Panc1 (cell line): ENCODE measurements around the gene CBX7. TPM values are rescaled to one million over a fixed set of nuclear protein-coding genes. Genes with fewer than 3 reads are reported as not detected.

Experiments
- ATAC-seq: fragments of 200-7000 bp; cut with Tn5 transposase; 2 replicates; pipeline ENCODE4 v1.9.1; 2020; ENCODE audit warnings: mild to moderate bottlenecking, moderate library complexity
- BruUV-seq: library from RNA; stranded (reverse); fragments of 400-500 nt; replicated peaks from 2 replicates; lab custom pipeline; 2021; lab: Mats Ljungman, UMichigan
- CTCF ChIA-PET: fragments of 300-600 bp; sonication (Branson Sonifier 250); formaldehyde crosslinking; loops from one replicate; lab custom pipeline; 2022; ENCODE audit warnings: antibody characterized with exemption; lab: Charles Lee
- POLR2A ChIA-PET: fragments of 300-600 bp; sonication (Branson Sonifier 250); formaldehyde crosslinking; loops from one replicate; lab custom pipeline; 2022; ENCODE audit warnings: antibody characterized with exemption; lab: Charles Lee
- DNase-seq: peaks from one replicate; pipeline ENCODE4 v3.0.0-alpha.2; 2010; ENCODE audit warnings: low read depth, low spot score
- H3K27ac ChIP-seq: 2 replicates; pipeline ENCODE4 v1.5.1; 2011; ENCODE audit warnings: mild to moderate bottlenecking, low read length, inconsistent platforms
- H3K27me3 ChIP-seq: fragments of 200-500 bp; sonication (Bioruptor generic); 2 replicates; pipeline ENCODE4 v1.6.0; 2014; ENCODE audit warnings: low read length, inconsistent platforms; ENCODE audit not compliant: control insufficient read depth, insufficient read depth
- H3K36me3 ChIP-seq: fragments of 200-500 bp; sonication (Bioruptor generic); 2 replicates; pipeline ENCODE4 v1.5.1; 2014; ENCODE audit warnings: inconsistent platforms, mild to moderate bottlenecking, low read length, moderate library complexity; ENCODE audit not compliant: control insufficient read depth, insufficient read depth
- H3K4me1 ChIP-seq: 2 replicates; pipeline ENCODE4 v1.5.1; 2011; ENCODE audit warnings: inconsistent platforms, mild to moderate bottlenecking, low read length, moderate library complexity; ENCODE audit not compliant: control insufficient read depth, insufficient read depth
- H3K4me3 ChIP-seq, 2 experiments: 2 replicates each; pipeline ENCODE4 v1.5.1; 2011 to 2012; ENCODE audit warnings: low read depth in 2 of 2, low read length in 2 of 2, mild to moderate bottlenecking in 2 of 2, inconsistent platforms in 1 of 2, moderate library complexity in 1 of 2
- H3K9me3 ChIP-seq: fragments of 200-500 bp; sonication (Bioruptor generic); 2 replicates; pipeline ENCODE4 v1.5.1; 2014; ENCODE audit warnings: low read depth, mild to moderate bottlenecking, inconsistent platforms, low read length, moderate library complexity; ENCODE audit not compliant: control insufficient read depth, insufficient read depth
- POLR2AphosphoS5 ChIP-seq: IDR thresholded peaks from 2 replicates; pipeline ENCODE4 v1.6.1; 2012; ENCODE audit warnings: mild to moderate bottlenecking, low read depth, low read length, moderate library complexity
- SIN3A ChIP-seq: IDR thresholded peaks from 2 replicates; pipeline ENCODE4 v1.6.1; 2012; ENCODE audit warnings: low read depth, mild to moderate bottlenecking, low read length, moderate library complexity, borderline replicate concordance; ENCODE audit not compliant: insufficient read depth
- TCF7L2 ChIP-seq: IDR thresholded peaks from 2 replicates; pipeline ENCODE4 v1.6.1; 2011; ENCODE audit warnings: mild to moderate bottlenecking, low read depth, low read length, inconsistent platforms
- in situ Hi-C: cut with HindIII; loops from 2 replicates; pipeline ENCODE4 v1.10.0; 2016; ENCODE audit warnings: low sequenced_read_pairs, low pct_unique_long_range_greater_than_20kb
- intact Hi-C: fragments of 100-400 bp; cut with micrococcal nuclease; formaldehyde crosslinking; loops from one replicate; pipeline ENCODE4 v1.10.0; 2022; ENCODE audit not compliant: unreplicated experiment
- total RNA-seq: library from RNA; stranded (reverse); gene quantifications from one replicate; pipeline ENCODE4 v1.2.1, GENCODE V29; 2021; ENCODE audit not compliant: unreplicated experiment
- TF ChIP-seq, protein P1 (sequence below): fragments of 450-650 bp; IDR thresholded peaks from 2 replicates; pipeline ENCODE4 v1.5.1; 2017; ENCODE audit warnings: mild to moderate bottlenecking
- TF ChIP-seq, protein P2 (sequence below), 2 experiments: IDR thresholded peaks; 2 replicates each; pipeline ENCODE4 v1.6.1; 2011 to 2012; ENCODE audit warnings: low read depth in 2 of 2, control low read depth in 1 of 2, low read length in 1 of 2, mild to moderate bottlenecking in 1 of 2, moderate library complexity in 1 of 2; ENCODE audit not compliant: insufficient read depth in 1 of 2

The CBX7 gene
- total RNA-seq, 1 experiment from 2014 or later = 14.5 TPM

DNA sequence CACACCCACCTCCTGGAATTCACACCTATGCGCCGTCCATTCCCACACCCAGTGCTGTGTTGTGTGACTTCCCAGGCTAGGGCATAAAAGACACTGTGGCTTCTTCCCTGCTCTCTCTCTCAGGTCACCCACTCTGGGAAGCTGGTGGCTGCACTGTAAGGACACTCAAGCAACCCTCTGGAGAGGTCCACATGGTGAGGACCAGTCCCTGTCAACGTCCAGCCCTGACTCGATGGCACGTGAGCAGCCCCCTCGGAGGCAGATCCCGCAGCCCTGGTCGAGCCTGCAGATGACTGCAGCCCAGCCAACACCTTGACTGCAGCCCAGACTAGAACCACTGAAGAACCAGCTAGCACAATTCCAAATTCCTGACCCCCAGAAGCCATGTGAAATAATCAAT, 16.2 kb downstream of the CBX7 start:
- in situ Hi-C loops (no loop called here), intact Hi-C loops (no loop called here)
- POLR2A ChIA-PET = no interaction called here
- H3K27me3 ChIP-seq = no peaks in the 10 kb centered on the region
- CTCF ChIA-PET = interaction anchor here (0.6 kb wide), 1 partner anchor 66 kb away, joined by 7 read pairs; no protein-coding TSS in a partner anchor
- DNase-seq (no peak), ATAC-seq (no peak)
- H3K27ac ChIP-seq = no peak overlapping the region
- no peaks in the 10 kb centered on the region for H3K36me3 ChIP-seq
- no peaks in the 10 kb centered on the region for H3K9me3 ChIP-seq
- TF ChIP-seq TCF7L2 = no peak
- TF ChIP-seq, protein P1, sequence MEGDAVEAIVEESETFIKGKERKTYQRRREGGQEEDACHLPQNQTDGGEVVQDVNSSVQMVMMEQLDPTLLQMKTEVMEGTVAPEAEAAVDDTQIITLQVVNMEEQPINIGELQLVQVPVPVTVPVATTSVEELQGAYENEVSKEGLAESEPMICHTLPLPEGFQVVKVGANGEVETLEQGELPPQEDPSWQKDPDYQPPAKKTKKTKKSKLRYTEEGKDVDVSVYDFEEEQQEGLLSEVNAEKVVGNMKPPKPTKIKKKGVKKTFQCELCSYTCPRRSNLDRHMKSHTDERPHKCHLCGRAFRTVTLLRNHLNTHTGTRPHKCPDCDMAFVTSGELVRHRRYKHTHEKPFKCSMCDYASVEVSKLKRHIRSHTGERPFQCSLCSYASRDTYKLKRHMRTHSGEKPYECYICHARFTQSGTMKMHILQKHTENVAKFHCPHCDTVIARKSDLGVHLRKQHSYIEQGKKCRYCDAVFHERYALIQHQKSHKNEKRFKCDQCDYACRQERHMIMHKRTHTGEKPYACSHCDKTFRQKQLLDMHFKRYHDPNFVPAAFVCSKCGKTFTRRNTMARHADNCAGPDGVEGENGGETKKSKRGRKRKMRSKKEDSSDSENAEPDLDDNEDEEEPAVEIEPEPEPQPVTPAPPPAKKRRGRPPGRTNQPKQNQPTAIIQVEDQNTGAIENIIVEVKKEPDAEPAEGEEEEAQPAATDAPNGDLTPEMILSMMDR = no peak
- TF ChIP-seq, protein P2, sequence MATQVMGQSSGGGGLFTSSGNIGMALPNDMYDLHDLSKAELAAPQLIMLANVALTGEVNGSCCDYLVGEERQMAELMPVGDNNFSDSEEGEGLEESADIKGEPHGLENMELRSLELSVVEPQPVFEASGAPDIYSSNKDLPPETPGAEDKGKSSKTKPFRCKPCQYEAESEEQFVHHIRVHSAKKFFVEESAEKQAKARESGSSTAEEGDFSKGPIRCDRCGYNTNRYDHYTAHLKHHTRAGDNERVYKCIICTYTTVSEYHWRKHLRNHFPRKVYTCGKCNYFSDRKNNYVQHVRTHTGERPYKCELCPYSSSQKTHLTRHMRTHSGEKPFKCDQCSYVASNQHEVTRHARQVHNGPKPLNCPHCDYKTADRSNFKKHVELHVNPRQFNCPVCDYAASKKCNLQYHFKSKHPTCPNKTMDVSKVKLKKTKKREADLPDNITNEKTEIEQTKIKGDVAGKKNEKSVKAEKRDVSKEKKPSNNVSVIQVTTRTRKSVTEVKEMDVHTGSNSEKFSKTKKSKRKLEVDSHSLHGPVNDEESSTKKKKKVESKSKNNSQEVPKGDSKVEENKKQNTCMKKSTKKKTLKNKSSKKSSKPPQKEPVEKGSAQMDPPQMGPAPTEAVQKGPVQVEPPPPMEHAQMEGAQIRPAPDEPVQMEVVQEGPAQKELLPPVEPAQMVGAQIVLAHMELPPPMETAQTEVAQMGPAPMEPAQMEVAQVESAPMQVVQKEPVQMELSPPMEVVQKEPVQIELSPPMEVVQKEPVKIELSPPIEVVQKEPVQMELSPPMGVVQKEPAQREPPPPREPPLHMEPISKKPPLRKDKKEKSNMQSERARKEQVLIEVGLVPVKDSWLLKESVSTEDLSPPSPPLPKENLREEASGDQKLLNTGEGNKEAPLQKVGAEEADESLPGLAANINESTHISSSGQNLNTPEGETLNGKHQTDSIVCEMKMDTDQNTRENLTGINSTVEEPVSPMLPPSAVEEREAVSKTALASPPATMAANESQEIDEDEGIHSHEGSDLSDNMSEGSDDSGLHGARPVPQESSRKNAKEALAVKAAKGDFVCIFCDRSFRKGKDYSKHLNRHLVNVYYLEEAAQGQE (IDR thresholded peaks at IDR 0.05; ENCODE audit: insufficient read depth in 1 of 2, low read depth in 2 of 2, low read length in 1 of 2) = no peak
- no peak for TF ChIP-seq POLR2AphosphoS5
- no peak for TF ChIP-seq SIN3A
- H3K4me1 ChIP-seq = peaks cover 5% of the 10 kb centered on the region; the same call in 1 of the 2 replicates
- H3K4me3 ChIP-seq = no peak overlapping the region
- BruUV-seq = no TSS peak

DNA sequence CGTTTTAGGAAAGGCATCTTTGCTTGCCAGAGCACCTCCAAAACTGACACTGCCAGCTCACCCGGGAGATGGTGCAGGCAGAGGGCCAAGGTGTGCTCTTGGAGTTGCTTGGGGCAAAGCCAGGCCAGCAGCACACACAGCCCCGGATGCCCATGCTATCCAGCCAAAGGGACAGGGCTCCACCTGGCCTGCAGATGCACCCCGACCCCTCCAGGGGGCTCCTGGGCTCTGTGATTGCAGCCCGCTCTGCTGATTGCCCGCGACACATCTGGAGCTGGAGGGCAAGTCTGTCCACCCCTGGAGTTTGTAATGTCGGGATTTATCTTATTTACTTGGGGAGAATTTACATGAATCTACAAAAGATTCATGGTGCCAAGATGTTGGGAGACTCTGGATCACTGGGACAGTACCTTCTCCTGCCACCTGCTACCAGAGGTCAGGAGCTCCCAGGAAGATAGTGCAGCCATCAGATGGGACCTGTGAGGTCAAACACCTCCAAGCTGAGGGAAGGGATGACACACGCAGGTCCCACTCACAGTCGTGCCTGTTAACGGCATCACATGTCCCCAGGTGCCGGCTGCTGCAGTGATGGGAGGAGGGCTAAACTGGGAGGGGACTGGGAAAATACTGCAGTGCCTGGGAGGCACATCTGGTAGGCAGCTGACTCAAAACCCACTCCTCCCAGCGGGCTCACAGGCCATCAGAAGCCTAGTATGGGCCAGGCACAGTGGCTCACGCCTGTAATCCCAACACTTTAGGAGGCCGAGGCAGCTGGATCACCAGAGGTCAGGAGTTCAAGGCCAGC, 17.2 kb downstream of the CBX7 start:
- no peaks in the 10 kb centered on the region for H3K36me3 ChIP-seq
- intact Hi-C loops = no loop called here
- POLR2A ChIA-PET = interaction anchor here (0.6 kb wide), 1 partner anchor 124 kb away, joined by 6 read pairs; no protein-coding TSS in a partner anchor

More for the DNA sequence above, 17.2 kb downstream of the CBX7 start:
- Histone ChIP-seq H3K27ac (no peak overlapping the region), H3K4me3 (no peak overlapping the region), H3K27me3 (no peaks in the 10 kb centered on the region), H3K4me1 (peaks cover 7% of the 10 kb centered on the region; the same call in 1 of the 2 replicates), H3K9me3 (no peaks in the 10 kb centered on the region)
- DNase-seq (no peak), ATAC-seq (peak; percentile 91)
- BruUV-seq = no TSS peak
- CTCF ChIA-PET = interaction anchor here (0.5 to 0.6 kb wide), 2 partner anchors 28 to 46 kb away, joined by 3 to 7 read pairs; no protein-coding TSS in a partner anchor
- in situ Hi-C loops = no loop called here
- TF ChIP-seq, protein P2 (IDR thresholded peaks at IDR 0.05; ENCODE audit: insufficient read depth in 1 of 2, low read depth in 2 of 2, low read length in 1 of 2) = no peak
- TF ChIP-seq, protein P1 = peak; percentile 78; the same call in 1 of the 2 replicates
